Heart left ventricle (tissue), 13 donors: Measurements from ENCODE around the gene MGLL.

Experiments
- CTCF ChIP-seq, 12 donors: fragments of 200-600 bp; sonication (generic) in 4 of 12; IDR thresholded peaks; one replicate each; pipeline versions ENCODE4 v1.5.0 to v1.8.0; 2018 to 2022; ENCODE audit warnings: antibody characterized with exemption in 12 of 12, mild to moderate bottlenecking in 5 of 12
- POLR2A ChIP-seq, 2 donors: fragments of 450-650 bp; IDR thresholded peaks; one replicate each; pipeline ENCODE4 v1.6.1; 2017; ENCODE audit warnings: antibody characterized with exemption in 2 of 2, mild to moderate bottlenecking in 2 of 2, moderate library complexity in 2 of 2
- donor health status: ischemic (EF 13 %, LVEDD 7.1; RV severe dilation, severe dysfunction).
- donor health status: DM: no; HTN: yes; CAD: no.
- donor health status: DM: no; HTN: no; CAD: no.
- donor health status: ischemic (EF 25% LVEDD 6.9; RV normal size, moderate dysfunction).
- donor health status: ischemic (EF 25% LVEDD 5.7; RV mildly dilated, moderate dysfunction).
- donor health status: ischemic (EF 35%, LVEDD 5.7; RV mildly dilated, moderate dysfunction).
- donor health status: nonischemic (EF 11% LVEDD 7.7; RV severe dilation, severe dysfunction).
- donor health status: DM: yes; HTN: yes; CAD: no.
- donor health status: PGD.
- donor health status: ischemic (EF 29% LVEDD 5.4; RV normal size, mild dysfunction).
- donor health status: nonischemic (EF 23%, LVEDD 6.1; RV moderate dilation, normal function).

- no peak for TF ChIP-seq CTCF (IDR thresholded peaks at IDR 0.05)
- TF ChIP-seq POLR2A (IDR thresholded peaks at IDR 0.05) = no peak
Observed at GRCh38 chr3:127726894-127727293, 95.4 kb downstream of the MGLL start.
